ENCODE results near the gene HEPN1. TPM values are rescaled to one million over a fixed set of nuclear protein-coding genes. Genes with fewer than 3 reads are reported as not detected.

HEPN1 gene
- total and polyA plus RNA-seq, 4 donors: 48.4 to 68.9 TPM; not detected in 2

DNA sequence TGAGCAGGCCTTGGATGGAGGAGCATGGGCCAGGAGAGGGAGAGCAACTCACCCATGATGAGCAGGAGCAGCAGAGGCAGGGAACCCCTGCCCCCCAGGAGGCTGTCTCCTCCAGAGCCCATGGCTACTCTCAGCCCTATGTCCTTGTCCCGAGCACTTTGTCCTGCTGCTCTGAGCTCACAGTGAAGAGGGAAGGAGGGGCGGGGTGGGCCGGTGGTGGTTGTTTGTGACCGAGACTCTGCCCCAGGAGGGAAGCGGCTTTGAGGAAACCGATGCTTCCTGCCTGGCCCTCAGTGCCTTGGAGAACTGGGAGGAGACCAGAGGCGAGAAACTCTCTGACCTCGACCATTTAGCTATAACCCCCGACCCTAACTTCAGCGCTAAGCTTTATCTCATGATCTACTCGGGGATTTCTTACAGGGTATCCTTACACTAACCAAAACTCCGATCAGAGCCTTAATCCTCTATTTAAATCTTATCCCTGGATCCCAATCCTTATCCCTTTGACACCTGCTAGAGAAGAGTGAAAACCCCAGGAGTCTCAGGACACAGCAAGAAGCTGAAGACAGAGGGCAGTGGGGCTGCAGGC, 21.3 kb upstream of the HEPN1 start, which contains the start of gene ROBO4:
ROBO4 (minus strand) TSS at position 192 of the 589 bp plus-strand sequence; CDS start at position 122, 70 bp downstream.
- H3K27ac ChIP-seq (ENCODE audit: low read depth, low read length): peak within 1 kb of the TSS; percentile 86
- DNase-seq (ENCODE audit: low read depth in 4 of 6, low spot score in 6 of 6): no peak
- 65% methylated on average over 9 of the region's 12 CpGs for WGBS (ENCODE audit: insufficient coverage)
- H3K36me3 ChIP-seq (ENCODE audit: control insufficient read depth, insufficient read depth, low read length): no peaks in the 10 kb centered on the region
- peak within 1 kb of the TSS; percentile 6 for H3K4me3 ChIP-seq (ENCODE audit: low read depth, low read length)
- no peaks in the 10 kb centered on the region for H3K27me3 ChIP-seq (ENCODE audit: control insufficient read depth, insufficient read depth, low read length)
- peaks cover 43% of the 10 kb centered on the region for H3K4me1 ChIP-seq (ENCODE audit: control insufficient read depth, insufficient read depth, low read length)
- no peaks in the 10 kb centered on the region for H3K9me3 ChIP-seq (ENCODE audit: control insufficient read depth, insufficient read depth, low read length)

DNA sequence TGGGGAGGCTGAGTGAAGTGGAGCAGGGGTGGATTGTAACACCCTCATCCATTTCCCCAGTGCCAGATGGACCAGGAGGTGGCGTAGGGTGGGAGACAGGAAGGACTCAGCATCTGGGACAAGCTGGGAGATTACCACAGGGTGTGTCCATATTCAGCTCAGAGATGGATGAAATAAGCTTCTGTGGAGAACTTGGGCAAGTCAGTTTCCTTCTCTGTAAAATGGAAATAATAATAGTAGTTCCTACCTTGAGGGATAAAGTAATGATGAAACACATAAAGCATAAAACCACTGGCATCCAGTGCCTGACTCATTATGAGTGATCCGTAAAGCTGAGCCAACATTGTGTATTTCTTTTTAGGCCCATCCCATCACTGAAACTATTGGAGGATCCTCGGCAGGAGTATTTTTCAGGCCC, 20.8 kb upstream of the HEPN1 start:
- peak overlapping the region; percentile 86 for H3K27ac ChIP-seq (ENCODE audit: low read depth, low read length)
- no CpG with 5 or more reads among the region's 3 CpGs for WGBS (ENCODE audit: insufficient coverage)
- H3K36me3 ChIP-seq (ENCODE audit: control insufficient read depth, insufficient read depth, low read length): no peaks in the 10 kb centered on the region
- DNase-seq (ENCODE audit: low read depth in 4 of 6, low spot score in 6 of 6): no peak
- H3K9me3 ChIP-seq (ENCODE audit: control insufficient read depth, insufficient read depth, low read length): no peaks in the 10 kb centered on the region
- H3K27me3 ChIP-seq (ENCODE audit: control insufficient read depth, insufficient read depth, low read length): no peaks in the 10 kb centered on the region
- H3K4me3 ChIP-seq (ENCODE audit: low read depth, low read length): no peak overlapping the region
- H3K4me1 ChIP-seq (ENCODE audit: control insufficient read depth, insufficient read depth, low read length): peaks cover 43% of the 10 kb centered on the region

DNA sequence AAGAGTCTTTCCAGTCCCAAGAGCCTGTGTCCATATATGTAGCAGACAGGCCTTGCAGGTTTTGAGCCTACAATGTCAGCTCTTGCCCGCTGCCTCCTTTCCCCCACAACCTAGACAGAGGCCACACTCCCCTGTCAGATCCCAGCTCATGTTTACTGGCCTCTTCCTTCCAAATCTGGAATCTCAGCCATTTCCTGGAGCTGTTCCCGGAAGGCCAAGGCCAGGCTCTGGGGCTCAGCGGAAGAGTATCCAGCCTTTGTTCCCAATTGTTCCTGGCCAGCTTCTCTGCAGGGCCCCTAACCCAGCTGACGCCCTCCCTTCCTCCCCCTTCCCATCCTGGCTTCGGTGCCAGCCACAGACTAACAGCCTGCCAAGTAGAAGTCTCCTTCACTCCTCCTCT, 20.3 kb upstream of the HEPN1 start:
- H3K4me3 ChIP-seq (ENCODE audit: low read depth, low read length): no peak overlapping the region
- peak overlapping the region; percentile 86 for H3K27ac ChIP-seq (ENCODE audit: low read depth, low read length)
- no peaks in the 10 kb centered on the region for H3K27me3 ChIP-seq (ENCODE audit: control insufficient read depth, insufficient read depth, low read length)
- H3K36me3 ChIP-seq (ENCODE audit: control insufficient read depth, insufficient read depth, low read length): no peaks in the 10 kb centered on the region
- peak in 3 of 6 donors; percentile 39 to 88 (median 78) for DNase-seq (ENCODE audit: low read depth in 4 of 6, low spot score in 6 of 6)
- H3K9me3 ChIP-seq (ENCODE audit: control insufficient read depth, insufficient read depth, low read length): no peaks in the 10 kb centered on the region
- H3K4me1 ChIP-seq (ENCODE audit: control insufficient read depth, insufficient read depth, low read length): peaks cover 41% of the 10 kb centered on the region
- WGBS (ENCODE audit: insufficient coverage): 32% methylated on average over 4 of the region's 5 CpGs

DNA sequence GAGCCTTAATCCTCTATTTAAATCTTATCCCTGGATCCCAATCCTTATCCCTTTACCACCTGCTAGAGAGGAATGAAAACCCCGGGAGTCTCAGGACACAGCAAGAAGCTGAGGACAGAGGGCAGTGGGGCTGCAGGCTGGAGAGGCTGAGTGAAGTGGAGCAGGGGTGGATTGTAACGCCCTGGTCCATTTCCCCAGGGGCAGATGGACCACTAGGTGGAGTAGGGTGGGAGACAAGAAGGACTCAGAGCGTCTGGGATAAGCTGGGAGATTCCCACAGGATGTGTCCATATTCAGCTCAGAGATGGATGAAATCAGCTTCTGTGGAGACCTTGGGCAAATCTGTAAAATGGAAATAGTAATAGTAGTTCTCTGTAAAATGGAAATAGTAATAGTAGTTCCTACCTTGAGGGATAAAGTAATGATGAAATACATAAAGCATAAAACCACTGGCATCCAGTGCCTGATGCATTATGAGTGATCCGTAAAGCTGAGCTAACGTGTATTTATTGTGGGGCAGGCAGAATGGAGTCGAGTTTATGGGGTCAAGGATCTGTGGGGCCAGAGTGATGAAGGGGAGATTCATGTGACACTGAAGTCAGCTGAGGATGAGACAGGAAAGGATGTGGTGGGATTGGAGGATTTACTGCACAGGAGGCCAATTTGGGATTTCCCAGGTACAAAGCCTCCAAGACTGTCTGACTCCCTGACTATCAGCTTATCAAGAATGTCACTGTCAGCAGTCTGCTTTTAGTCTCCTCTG, 19.5 kb upstream of the HEPN1 start:
- Histone ChIP-seq H3K27me3 (ENCODE audit: control insufficient read depth, insufficient read depth, low read length) (no peaks in the 10 kb centered on the region), H3K4me1 (ENCODE audit: control insufficient read depth, insufficient read depth, low read length) (peaks cover 35% of the 10 kb centered on the region), H3K9me3 (ENCODE audit: control insufficient read depth, insufficient read depth, low read length) (no peaks in the 10 kb centered on the region), H3K36me3 (ENCODE audit: control insufficient read depth, insufficient read depth, low read length) (no peaks in the 10 kb centered on the region), H3K27ac (ENCODE audit: low read depth, low read length) (peak overlapping the region; percentile 86), H3K4me3 (ENCODE audit: low read depth, low read length) (no peak overlapping the region)
- no peak for DNase-seq (ENCODE audit: low read depth in 4 of 6, low spot score in 6 of 6)
- 59% methylated on average over 6 of the region's 6 CpGs for WGBS (ENCODE audit: insufficient coverage)

DNA sequence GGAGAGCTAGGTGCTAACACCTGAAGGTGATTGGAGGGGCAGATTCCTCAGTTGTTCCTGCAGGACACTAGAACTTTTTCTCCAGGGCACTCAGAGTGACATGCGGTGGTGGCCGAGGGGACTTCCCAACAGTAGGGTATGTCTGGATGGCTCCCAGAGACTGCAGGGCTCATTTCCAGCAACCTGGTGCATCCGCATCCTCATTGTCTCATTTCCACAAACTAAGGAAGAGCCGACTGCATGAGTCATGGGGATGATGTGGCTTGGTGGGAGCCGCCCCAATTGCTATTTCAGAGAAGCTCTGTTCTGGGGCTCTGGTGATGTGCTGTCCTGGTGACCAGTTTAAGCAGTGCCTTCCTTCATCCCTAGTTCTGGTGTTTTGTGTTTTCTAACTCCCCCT, 18.6 kb upstream of the HEPN1 start:
- Histone ChIP-seq H3K4me1 (ENCODE audit: control insufficient read depth, insufficient read depth, low read length) (peaks cover 35% of the 10 kb centered on the region), H3K9me3 (ENCODE audit: control insufficient read depth, insufficient read depth, low read length) (no peaks in the 10 kb centered on the region), H3K27me3 (ENCODE audit: control insufficient read depth, insufficient read depth, low read length) (no peaks in the 10 kb centered on the region), H3K27ac (ENCODE audit: low read depth, low read length) (no peak overlapping the region), H3K36me3 (ENCODE audit: control insufficient read depth, insufficient read depth, low read length) (no peaks in the 10 kb centered on the region), H3K4me3 (ENCODE audit: low read depth, low read length) (no peak overlapping the region)
- 94% methylated on average over 3 of the region's 5 CpGs for WGBS (ENCODE audit: insufficient coverage)
- no peak for DNase-seq (ENCODE audit: low read depth in 4 of 6, low spot score in 6 of 6)

DNA sequence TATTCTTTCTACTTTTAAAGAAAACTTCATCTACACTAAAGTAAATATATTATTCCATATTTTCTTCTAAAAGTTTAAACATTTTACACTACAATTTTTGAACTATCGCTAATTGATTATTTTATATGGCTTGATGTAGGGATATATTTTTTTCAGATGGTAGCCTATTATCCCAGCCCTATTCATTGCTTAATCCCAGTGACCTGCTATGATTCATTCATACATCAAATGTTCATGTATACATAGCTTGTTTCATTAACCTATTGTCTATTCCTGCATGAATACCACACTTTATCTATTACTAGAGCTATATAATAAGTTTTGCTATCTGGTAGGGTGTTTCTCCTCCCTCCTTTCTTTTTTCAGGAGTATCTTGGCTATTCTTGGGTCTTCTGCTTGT, 16.4 kb upstream of the HEPN1 start:
- Histone ChIP-seq H3K4me3 (ENCODE audit: low read depth, low read length) (no peak overlapping the region), H3K27me3 (ENCODE audit: control insufficient read depth, insufficient read depth, low read length) (no peaks in the 10 kb centered on the region), H3K36me3 (ENCODE audit: control insufficient read depth, insufficient read depth, low read length) (no peaks in the 10 kb centered on the region), H3K27ac (ENCODE audit: low read depth, low read length) (no peak overlapping the region), H3K9me3 (ENCODE audit: control insufficient read depth, insufficient read depth, low read length) (no peaks in the 10 kb centered on the region), H3K4me1 (ENCODE audit: control insufficient read depth, insufficient read depth, low read length) (peaks cover 22% of the 10 kb centered on the region)
- no CpG with 5 or more reads among the region's 1 CpG for WGBS (ENCODE audit: insufficient coverage)
- no peak for DNase-seq (ENCODE audit: low read depth in 4 of 6, low spot score in 6 of 6)

DNA sequence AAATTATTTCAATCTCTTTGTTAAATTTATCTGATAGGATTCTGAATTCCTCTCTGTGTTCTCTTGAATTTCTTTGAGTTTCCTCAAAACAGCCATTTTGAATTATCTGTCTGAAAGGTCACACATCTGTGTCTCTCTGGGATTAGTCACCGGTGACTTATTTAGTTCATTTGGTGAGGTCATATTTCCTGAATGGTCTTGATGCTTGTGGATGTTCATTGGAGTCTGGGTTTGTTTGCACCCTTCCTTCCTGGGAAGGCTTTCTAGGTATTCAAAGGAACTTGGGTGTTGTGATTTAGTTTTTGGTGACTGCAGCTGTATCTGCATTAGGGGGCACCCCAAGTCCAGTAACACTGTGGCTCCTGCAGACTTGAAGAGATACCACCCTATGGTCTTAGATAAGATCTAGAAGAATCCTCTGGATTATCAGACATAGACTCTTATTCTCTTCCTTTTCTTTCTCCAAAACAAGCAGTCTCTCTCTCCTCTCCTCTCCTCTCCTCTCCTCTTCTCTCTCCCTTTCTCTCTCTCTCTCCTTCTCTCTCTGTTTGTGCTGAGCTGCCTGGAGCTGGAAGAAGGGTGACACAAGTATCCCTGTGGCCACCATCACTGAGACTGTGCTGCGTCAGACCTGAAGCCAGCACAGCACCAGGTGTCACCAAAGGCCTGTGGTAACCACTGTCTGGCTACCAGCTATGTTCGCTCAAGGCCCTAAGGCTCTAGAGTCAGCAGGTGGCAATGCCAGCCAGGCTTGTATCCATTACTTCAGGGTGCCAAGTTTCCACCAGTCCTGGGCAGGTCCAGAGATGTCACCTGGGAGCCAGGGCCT, 3.3 kb upstream of the HEPN1 start:
- DNase-seq (ENCODE audit: low read depth in 4 of 6, low spot score in 6 of 6): no peak
- Histone ChIP-seq H3K36me3 (ENCODE audit: control insufficient read depth, insufficient read depth, low read length) (peaks cover under 1% of the 10 kb centered on the region), H3K9me3 (ENCODE audit: control insufficient read depth, insufficient read depth, low read length) (peaks cover 5% of the 10 kb centered on the region), H3K27me3 (ENCODE audit: control insufficient read depth, insufficient read depth, low read length) (no peaks in the 10 kb centered on the region), H3K4me1 (ENCODE audit: control insufficient read depth, insufficient read depth, low read length) (peaks cover 27% of the 10 kb centered on the region), H3K4me3 (ENCODE audit: low read depth, low read length) (no peak overlapping the region), H3K27ac (ENCODE audit: low read depth, low read length) (no peak overlapping the region)
- WGBS (ENCODE audit: insufficient coverage): 100% methylated on average over 3 of the region's 3 CpGs

DNA sequence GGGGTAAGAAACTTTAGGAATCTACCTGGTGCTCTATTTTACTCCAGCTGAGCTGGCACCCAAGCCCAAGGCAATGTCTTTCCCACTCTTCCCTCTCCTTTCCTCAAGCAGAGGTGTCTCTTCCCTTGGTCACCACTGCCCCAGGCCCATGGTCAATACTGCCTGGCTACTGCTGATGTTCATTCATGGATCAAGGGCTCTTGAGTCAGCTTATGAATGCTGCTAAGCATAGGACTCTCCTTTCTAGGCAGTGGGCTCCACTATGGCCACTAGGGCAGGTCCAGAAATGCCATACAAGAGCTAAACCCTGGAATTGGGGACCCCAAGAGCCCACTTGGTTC, 2.7 kb upstream of the HEPN1 start:
- Histone ChIP-seq H3K9me3 (ENCODE audit: control insufficient read depth, insufficient read depth, low read length) (peaks cover 5% of the 10 kb centered on the region), H3K27ac (ENCODE audit: low read depth, low read length) (peak overlapping the region; percentile 81), H3K36me3 (ENCODE audit: control insufficient read depth, insufficient read depth, low read length) (peaks cover 5% of the 10 kb centered on the region), H3K4me1 (ENCODE audit: control insufficient read depth, insufficient read depth, low read length) (peaks cover 32% of the 10 kb centered on the region), H3K27me3 (ENCODE audit: control insufficient read depth, insufficient read depth, low read length) (no peaks in the 10 kb centered on the region), H3K4me3 (ENCODE audit: low read depth, low read length) (no peak overlapping the region)
- no peak for DNase-seq (ENCODE audit: low read depth in 4 of 6, low spot score in 6 of 6)

DNA sequence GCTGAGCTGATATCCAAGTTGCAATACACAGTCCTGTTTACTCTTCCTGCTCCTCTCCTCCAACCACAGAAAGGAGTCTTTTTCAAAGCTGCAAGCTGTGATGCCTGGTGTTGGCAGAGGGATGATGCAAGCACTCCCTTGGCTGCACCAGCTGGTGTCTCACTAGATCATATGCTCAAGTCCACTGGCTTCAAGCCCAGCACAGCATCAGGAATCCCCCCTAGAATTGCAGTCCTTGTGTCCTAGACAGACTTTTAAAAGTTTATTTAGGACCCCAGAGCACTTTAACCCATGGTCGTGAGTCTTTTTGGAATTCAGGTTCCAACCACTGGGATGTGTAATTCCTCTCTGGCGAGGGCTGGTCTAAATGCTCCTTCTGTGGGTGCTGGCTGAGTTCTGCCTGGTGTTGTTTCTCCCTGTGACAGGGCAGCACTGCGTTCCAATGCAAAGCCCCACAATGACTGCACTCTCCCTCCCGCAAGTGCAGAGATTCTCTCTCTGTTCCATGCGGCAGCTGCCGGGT, 1.9 kb upstream of the HEPN1 start:
- H3K27me3 ChIP-seq (ENCODE audit: control insufficient read depth, insufficient read depth, low read length): no peaks in the 10 kb centered on the region
- H3K9me3 ChIP-seq (ENCODE audit: control insufficient read depth, insufficient read depth, low read length): peaks cover under 1% of the 10 kb centered on the region
- peaks cover 38% of the 10 kb centered on the region for H3K4me1 ChIP-seq (ENCODE audit: control insufficient read depth, insufficient read depth, low read length)
- H3K36me3 ChIP-seq (ENCODE audit: control insufficient read depth, insufficient read depth, low read length): peaks cover 6% of the 10 kb centered on the region
- peak overlapping the region; percentile 81 for H3K27ac ChIP-seq (ENCODE audit: low read depth, low read length)
- peak in 3 of 6 donors; percentile 63 to 96 (median 82) for DNase-seq (ENCODE audit: low read depth in 4 of 6, low spot score in 6 of 6)
- H3K4me3 ChIP-seq (ENCODE audit: low read depth, low read length): no peak overlapping the region
- 33% methylated on average over 4 of the region's 6 CpGs for WGBS (ENCODE audit: insufficient coverage)

Data from spinal cord (tissue), 10 donors.